HG03354 (cell line): ENCODE measurements around the gene MCM6.
"Not testable (repeated sequence)": the region's sequence is repeated elsewhere in the genome, so short reads cannot be mapped to it uniquely, and the experiment has no call there.

Source experiments
- ATAC-seq: cut with Tn5 transposase; IDR thresholded peaks from one replicate; pipeline ENCODE4 v1.9.1; 2021; ENCODE audit warnings: mild to moderate bottlenecking; ENCODE audit not compliant: unreplicated experiment, poor library complexity, severe bottlenecking

MCM6 gene

DNA sequence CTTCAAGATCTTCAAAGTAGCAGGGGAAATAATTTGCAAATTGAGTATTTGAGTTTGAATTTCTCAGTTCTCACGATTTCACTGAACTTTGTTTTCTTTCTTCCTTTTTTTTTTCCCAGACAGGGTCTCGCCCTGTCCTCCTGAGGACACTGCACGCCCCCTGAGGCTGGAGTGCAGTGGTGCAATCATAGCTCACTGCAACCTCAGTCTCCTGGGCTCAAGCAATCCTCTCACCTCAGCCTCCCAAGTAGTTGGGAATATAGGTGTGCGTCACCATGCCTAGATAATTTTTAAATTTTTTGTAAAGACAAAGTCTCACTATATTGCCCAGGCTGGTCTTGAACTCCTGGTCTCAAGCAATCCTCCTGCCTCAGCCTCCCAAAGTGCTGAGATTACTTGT, 80.6 kb downstream of the MCM6 start:
- ATAC-seq = not testable (repeated sequence)

- peak; percentile 33 for ATAC-seq
Observed at GRCh38 chr2:135792401-135793150, 83.7 kb downstream of the MCM6 start.

GRCh38 chr2:135791418-135792190, 84.6 kb downstream of the MCM6 start:
- ATAC-seq = no peak

- ATAC-seq = no peak
Observed at GRCh38 chr2:135790423-135790822, 85.8 kb downstream of the MCM6 start.
